HG03175 (cell line): ENCODE measurements around the gene OR5K1.

Experiments used
- ATAC-seq: cut with Tn5 transposase; IDR thresholded peaks from one replicate; pipeline ENCODE4 v1.9.1; 2021; ENCODE audit warnings: mild to moderate bottlenecking, moderate library complexity; ENCODE audit not compliant: unreplicated experiment

The OR5K1 gene

GRCh38 chr3:98513736-98514135 lies 50.7 kb downstream of the OR5K1 start:
- ATAC-seq, result no peak

DNA sequence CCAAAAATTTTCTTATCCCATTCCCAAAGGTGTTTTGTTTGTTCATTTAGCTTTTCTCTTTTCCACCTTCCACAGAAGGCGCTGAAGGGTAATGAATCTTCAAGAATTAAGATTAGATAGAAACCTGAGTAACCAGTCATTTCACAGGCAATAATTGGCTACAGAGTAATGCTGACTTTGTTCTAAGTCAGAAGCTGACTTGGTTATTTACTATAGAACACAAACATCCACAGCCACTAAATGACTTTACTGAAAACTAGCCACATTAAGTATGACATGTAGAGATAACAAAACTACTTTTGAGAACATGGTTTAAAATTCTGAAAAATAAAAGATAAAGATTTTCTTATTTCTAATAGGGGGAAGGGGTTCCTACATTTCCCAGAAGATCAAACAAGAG lies 51.9 kb downstream of the OR5K1 start:
- ATAC-seq, result no peak

DNA sequence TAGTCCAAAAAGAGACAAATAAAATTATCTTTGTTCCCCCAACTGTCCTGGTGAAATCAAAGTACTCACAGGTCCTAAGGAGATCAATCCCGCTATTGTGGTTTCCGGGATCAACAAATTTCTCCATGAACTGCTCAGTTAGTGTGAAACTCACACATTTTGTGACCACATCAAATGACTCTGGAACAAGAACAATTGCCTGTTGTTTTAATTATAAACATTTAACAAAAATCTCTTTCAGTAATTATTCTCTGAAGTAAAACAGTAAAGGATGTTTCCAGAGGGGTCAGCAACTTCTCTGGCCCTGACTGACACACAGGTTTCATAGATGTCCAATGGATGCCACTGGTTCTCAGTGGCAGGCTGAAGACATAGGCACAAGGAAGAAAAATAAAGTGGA lies 55.8 kb downstream of the OR5K1 start:
- no peak for ATAC-seq

- no peak for ATAC-seq
Measured at GRCh38 chr3:98519351-98519750, 56.4 kb downstream of the OR5K1 start.

- ATAC-seq, result peak; percentile 55
Measured at GRCh38 chr3:98521897-98522543, 59.0 kb downstream of the OR5K1 start.
